Stimulated activated CD8-positive, alpha-beta memory T cell treated with anti-CD3 and anti-CD28 coated beads, Interleukin-4, amount 100 ng/mL, for 24 hours (primary cell): Measurements from ENCODE around the gene FARP1.
"Not testable (repeated sequence)": the region's sequence is repeated elsewhere in the genome, so short reads cannot be mapped to it uniquely, and the experiment has no call there.

Experiments
- DNase-seq: peaks from one replicate; pipeline ENCODE4 v3.0.0-alpha.2; 2020; ENCODE audit warnings: low read depth

Gene FARP1

DNA sequence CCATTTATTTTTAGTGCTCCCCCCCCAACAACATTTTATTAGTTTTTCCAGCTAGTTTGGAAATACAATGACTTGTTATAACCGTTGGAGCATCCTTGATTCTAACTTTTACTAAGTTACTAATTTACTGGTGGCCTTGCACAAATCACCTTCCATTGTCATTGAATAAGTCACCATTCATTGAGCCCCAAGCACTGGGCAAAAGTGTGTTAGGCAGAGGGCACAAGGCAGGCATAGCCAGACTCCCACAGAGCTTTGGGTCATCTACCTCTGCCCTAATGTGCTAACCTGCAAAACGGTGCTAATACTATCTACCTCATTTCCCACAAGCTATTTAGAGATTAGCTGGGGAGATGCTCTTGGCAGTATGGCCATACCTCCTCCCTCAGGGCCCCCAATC, 120.9 kb downstream of the FARP1 start:
- no peak for DNase-seq

DNA sequence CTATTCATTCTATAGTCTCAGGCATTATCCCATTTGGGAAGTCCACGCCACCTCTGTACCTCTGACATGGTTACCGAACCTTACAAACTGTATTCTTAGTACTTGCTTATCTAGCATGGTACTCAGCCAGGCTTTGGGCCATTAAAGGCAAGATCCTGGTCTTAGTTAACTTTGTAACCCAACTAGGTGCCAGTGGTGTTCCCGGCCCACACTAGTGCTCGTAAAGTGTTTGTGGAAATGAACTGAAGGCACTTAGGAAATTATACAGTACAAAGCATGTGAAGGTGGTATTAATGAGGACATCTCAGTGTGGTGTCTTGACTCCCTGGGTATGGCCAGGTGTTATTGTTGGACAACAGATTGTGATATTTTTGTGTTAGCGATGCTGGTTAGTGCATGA, 122.0 kb downstream of the FARP1 start:
- no peak for DNase-seq

DNA sequence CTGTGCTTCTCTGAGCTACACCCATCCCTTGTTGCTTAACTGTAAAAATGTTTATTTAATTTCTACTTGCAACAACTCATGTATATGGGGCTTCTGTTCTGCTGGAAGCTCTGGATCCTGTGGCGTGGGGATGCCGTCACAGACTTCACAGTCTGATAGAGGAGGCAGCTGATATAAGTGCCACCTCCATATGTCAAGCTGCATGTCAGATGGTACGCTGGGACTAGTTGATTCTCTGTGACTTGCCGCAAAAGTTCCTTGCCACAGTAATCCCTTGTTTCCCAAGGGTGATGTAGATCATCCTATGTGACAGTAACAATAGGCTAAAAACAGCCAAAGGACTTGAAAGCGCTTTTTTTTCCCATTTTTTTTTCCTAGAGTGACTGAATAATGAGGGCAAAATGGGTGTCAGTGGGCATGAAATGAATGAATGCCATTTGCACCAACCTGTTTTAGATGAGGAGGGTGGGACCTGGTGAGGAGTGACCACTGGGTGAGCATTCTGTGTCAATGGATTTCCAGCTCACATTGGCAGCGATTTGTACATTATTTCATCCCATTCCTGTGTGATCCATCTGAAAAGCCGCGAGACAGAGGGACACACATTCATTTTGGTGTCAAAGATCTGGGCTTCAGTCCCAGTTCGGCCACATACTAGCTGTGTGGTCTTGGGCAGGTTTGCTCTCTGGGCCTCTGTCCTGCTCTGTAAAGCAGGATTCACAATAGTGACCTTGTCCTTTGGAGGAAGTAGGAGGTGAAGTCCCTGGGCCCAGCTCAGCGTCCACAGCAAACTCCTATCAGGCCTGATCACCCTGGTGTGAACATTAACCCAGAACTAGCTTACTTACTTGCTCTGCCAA, 123.0 kb downstream of the FARP1 start:
- no peak for DNase-seq

DNA sequence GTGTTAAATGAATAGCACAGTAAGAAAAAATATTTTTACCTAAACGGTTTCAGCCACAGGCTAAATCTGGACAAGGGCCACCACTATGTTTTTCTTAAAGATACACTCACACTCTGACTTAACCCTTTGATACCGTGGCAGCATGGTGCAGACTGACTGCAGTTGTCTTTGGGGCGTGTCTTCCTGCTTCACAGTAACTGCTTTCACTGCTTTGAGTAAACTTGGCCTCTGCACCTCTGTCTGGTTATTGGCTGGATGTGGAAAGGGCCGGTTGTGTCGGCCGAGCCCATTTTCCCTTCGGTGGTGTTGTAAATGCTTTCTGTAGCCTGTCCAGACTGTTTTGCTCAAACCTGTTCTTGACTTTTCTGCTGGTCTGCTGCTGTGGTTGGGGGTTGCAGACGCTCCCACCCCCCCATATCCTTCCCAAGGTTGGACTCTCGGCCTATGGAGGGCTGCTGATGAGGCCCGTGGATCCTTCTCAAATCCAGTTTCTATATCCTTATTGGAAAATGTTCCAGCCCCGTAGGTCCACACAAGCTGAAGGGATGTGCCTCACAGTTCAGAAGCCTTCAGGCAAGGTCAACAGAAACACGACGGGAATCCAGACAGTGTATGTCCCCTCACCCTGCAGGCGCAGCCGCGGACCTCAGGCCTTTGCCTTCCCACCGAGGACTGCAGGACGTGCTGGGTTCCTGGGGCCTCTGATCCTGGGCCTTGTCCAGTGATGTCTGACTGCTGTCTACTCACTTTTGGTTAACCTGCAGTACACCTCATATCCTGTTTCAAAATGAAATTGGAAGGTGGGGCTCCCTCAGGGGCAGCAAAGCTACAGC, 124.4 kb downstream of the FARP1 start:
- no peak for DNase-seq

DNA sequence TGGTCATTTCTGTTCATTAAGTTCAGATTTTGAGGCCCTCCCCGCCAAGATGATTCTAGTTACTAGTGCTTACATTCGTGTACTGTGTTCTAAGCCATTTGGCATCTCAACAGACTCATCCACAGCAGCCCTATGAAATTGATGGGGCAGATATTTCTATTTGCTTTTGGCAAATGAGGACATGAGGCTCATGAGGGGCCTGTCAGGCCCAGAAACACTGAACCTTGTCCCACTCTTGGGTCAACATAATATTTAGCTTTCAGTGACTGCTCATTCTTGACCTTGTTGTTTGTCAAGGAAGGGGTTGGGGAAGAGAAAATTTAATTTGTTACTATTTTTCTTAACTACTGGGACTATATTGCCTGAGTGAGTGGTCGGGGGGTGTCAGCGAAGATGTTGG, 126.5 kb downstream of the FARP1 start:
- DNase-seq = no peak

DNA sequence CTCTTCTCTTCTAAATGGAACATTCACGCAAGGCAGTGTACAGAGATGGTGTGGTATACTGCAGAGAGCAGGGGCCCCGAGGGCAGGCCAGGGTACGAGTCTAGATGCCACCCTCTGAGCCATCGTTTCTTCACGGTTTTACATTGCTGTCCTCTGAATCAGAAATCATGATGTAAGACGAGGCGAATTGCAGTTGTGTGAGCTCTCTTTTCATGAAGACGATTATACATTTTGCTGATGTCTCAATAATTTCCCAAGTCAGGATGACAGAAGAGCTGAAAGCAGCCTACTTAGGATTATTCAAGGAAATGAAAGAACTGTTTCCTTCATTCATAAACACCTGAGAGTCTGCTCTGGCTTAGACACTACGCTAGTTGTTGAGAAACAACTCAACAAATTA, 127.9 kb downstream of the FARP1 start:
- no peak for DNase-seq

DNA sequence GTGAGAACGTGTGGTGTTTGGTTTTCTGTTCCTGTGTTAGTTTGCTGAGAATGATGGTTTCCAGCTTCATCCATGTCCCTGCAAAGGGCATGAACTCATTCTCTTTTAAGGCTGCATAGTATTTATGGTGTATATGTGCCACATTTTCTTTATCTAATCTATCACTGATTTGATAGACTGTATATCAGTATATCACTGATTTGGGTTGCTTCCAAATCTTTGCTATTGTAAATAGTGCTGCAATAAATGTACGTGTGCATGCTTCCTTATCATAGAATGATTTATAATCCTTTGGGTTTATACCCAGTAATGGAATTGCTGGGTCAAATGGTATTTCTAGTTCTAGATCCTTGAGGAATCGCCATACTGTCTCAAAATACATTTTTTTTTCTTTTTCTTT, 128.8 kb downstream of the FARP1 start:
- DNase-seq = not testable (repeated sequence)

DNA sequence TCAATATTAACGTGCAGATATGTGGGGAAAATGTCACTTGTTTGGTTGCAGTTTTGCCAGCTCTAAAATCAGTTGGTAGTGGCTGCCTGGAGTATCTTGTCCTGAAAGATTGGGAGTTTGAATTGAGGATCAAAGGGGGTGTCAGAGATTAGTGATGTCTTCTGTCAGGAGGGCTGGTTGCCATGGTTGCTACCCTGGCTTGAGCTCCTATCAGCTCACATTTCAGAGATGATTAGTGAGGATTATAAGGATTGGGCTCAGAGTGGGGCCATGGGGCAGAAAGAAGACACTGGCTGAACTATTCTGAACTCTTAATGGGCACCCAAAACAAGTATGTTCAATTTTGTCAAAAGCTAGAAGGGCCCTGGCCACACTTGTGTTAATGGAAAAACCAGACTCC, 129.7 kb downstream of the FARP1 start:
- DNase-seq = no peak

DNA sequence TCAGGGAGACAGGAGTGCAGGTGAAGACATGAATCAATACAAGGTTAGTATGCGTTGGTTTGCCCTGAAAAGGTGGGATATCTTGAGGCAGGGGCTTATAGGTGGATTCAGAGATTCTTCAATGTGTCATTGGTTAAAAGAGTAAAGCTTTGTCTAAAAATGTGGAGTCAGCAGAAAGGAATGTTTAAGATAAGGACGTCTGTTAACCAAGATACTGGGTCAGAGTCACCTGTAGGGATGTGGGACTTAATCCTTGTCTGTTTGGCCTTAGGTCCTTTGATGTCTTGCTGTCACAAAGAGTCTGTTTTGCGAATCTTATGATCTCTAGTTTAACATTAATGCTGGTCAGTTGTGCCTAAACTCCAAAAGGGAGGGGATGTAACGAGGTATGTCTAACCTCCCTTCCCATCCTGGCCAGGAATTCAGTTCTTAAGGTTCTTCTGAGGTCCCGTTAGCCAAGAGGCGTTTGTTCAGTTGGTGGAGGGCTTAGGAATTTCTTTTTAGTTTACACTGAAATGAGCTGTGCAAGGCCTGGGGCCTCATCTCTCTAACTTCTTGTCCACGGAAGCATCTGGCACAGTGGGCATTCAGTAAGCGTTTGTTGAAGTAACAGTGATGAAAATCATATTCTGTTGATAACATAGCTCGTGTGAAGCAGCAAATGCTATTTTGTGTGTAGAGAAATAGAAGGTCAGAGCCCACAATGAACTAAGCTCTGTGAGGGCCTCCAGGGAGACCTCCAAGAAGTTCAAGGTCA, 130.4 kb downstream of the FARP1 start:
- DNase-seq = no peak

DNA sequence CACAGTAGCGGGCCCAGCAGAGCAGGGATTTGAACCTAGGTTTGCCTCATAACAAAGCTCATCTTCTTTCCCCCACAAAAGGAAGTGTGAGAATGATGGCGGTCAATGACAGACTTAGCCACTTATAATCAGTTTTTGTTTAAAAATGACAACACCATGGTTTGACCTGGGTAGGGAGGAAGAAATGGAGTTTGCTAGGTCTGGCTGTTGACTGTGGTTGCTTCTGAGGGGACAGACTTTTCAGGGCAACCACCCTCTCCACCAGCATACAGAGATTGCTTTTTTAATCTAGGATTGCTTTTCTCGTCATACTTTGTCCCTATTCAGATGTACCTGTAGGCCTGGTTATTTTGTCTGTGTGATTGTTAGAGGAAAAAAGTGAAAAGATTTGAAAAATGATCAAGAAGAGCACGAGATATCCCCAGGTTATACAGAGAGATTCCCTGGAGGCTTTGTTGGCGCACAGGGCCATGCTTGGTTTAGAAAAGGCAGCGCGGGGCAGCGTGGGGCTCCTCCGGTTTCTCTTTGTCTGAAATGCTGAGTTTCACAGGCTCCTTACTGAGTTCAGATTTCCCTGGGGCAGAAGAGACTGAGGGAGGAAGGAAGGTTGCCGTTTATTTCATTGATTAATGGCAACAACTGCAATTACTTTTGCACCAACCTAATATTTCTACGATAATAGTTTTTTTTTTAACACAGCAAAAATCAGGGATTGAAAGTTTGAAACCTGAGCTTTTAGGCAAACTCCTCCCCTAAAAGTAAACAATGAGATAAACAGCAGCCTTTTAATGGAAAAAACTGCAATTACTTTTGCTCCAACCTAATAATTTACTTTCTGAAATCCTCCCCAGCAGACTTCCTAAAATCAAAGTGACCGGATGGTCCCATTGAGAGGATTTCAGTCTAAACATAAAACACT, 131.2 kb downstream of the FARP1 start:
- DNase-seq = no peak

DNA sequence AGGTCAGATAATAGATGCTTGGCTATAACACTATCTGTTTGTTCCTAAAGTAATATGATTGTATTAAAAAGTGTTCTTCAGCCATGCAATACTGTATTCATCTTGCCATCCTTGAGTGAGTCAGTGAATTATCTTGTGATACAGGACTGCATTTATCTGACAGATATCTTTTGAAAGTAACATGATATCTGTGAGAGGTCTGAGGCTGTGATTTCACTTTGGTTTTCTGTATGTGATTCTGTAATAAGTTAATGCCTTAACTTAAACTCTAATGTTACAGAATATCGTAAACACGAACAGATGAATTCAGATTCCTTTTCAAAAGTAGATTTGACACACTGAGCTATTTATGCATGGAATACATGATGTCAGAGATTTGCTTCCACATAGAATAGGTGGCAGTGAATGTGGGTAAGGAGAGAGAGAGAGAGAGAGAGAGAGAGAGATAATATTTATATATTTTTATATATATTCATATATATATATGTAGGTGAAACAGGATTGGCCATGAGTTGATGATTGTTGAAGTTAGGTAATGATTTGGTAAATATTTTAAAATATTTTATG, 132.1 kb downstream of the FARP1 start:
- no peak for DNase-seq

DNA sequence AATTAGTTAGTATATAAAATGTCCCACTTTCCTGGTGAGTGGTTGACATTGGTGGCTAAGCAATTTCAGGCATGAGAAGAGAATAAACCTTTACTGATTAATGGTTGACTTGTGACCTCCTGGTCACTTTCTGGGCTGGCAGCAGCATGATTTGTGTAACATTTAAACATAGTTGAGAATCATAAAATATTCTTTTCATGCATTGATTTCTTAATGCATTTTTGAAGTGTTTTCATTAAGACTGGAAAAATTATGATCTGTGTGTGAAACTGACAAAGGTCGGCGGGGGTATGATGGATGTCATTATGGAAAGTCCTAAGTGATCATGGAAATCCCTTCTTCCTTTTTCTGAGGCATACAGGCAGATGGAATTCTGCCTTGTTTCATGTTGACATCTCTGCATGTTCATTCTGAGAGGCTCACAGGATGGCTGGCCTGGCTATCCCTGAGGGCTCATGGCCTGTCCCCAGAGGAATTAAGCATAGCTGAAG, 132.8 kb downstream of the FARP1 start:
- no peak for DNase-seq

DNA sequence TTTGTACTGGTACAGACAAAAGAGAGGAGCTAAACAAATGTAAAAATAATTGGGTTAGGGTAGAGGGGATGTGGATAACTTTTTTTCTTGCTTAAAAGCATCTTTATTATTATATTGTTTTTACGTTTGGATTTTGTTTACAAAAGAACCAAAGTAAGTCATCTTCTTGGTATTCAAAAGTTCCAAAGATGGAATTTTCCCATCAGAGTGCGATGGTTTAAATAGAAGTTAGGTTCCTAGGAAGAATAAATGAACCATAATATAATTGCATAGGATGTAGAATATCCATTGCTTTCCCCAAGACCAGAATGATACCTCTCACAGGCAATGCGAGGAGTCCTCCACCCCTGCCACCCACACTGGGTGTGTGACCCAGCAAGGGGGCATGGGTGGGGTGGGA, 133.6 kb downstream of the FARP1 start:
- DNase-seq = no peak

DNA sequence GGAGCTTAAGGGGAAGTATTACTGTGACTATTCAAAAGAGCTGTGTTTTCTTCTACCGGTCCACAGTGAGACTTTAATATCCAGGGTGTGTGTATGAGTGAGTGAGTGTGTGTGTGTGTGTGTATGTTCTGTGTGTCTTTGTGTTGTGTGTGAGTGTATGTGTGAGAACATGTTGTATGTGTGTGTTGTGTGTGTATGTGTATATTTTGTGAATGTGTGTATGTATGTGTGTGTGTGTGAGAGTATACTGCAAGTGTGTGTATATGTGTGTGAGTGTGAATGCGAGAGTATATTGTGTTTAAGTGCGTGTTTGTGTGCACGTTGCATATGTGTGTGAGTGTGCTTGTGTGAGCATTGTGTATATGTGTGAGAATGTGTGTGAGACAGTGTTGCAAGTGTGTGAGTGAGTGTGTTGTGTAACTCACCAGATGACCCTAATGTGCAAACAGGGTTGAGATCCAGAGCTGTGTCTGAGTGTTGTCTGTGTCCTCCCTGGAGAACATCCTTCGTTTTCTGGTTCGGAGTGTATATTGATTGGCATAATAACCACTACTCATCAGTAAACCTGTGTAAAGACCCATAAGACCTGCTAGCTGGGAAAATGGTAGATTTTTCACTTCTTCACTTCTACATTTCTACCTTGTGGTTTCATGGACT, 135.3 kb downstream of the FARP1 start:
- DNase-seq = no peak

DNA sequence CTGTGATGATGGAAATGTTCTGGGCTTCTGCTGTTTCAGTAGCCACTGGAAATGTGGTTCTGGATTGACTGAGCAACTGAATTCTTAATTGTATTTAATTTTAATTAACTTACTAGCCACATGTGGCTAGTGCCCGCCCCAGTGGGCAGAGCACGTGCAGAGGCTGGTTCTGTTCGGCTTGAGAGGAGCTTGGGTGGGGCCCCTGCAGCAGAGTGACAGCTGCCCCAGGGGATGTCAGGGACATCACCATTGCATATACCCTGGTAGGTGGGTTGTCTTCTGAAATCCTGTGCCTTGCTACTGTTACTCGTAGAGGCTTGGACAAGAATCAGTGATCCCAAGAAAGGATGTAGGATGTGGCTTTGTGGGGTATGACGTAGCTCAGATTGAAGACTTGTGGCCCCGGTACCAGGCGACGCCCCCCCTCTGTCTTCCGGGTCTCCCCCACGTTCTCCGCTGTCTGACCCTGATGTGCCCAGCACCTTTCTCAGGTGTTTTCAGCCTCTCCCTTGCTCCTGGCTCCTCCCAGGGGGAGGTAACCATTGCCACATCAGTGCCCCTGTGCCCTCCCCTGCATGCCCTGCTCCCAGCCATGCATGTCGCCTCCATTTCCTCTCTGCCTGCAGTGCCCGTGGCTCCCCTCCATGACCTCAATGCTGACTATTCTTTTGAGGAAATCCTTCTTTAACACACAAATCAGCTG, 136.7 kb downstream of the FARP1 start:
- DNase-seq = no peak

DNA sequence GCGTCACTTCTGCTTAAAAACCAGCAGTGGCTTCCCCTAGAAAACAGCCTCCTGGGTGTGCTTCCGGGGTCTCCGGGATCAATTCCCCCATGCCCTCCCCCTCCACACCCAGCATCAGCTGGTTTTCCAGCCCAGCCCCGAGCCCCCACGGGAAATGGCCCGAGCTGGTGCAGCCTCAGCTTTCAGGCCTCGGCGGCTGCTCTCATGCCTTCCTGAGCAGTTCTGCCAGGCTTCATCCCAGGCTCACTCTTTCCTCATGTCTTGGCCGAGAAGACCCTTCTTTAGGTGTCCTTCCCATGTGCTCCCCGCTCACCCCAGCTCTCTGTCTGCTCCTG, 137.2 kb downstream of the FARP1 start:
- DNase-seq = no peak

DNA sequence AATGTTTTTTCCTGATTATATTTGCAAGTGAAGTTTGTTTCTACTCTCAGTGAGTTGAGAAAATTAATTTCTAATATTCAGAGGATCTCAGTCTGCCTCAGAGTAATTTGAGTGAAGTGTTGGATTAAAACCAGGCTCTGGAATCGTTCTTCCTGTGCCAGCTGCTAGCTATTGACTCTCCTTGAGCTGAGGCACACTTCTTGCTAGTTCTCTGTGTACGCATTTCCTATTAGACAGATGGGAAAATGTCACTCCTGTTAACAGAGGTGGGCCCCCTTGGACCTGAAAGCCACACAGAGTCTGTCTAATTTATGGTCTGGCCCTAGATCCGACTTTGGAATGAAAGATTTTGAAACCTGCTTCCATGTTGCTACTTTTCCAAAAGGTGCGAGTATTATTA, 141.8 kb downstream of the FARP1 start:
- DNase-seq = no peak

DNA sequence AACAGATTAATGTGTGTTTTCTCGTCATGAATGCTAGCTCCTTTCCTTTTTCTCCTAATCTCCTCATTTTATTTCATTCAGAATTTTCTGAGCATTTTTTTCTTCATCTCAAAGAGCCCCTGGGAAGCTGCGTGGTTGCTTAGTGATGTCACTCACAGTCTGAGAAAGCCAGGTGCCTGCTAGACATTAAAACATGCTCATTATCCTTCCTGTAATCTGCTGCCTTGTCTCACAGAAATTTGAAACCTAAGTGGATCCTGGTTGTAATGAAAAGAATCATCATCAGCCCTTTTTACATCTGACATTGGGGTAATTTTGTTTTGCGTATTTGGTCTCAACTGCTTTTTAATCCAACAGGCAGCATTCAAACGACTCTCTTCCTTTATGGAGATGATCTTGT, 142.4 kb downstream of the FARP1 start:
- DNase-seq = no peak

DNA sequence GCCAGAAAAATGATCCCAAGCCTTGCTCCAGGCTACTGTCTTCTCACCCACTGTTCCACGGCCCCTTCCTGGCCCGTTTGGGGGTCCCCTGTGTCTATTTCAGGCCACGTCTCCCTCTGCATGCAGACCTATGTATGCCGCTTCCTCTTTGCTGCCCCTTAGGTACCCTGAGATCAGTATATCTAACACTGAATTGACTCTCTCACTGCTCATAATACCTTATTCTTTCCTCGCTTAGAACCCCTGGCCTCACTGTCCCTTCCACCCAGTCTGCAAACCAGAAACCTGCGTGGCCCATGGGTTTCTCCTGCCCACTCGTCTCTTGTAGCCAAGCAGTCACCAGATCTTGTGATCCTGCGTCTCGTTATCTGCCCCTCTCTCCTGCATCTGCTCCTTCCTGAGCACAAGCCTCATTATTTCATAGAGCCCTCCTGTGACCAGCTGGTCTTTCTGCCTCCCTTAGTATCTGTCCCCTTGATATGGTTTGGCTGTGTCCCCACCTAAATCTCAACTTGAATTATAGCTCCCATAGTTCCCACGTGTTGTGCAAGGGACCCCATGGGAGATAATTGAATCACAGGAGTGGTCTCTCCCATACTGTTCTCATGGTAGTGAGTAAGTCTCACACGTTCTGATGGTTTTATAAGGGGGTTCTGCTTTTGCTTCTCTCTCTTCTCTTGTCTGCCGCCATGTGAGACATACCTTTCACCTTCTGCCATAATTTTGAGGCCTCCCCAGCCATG, 143.1 kb downstream of the FARP1 start:
- no peak for DNase-seq
